ENCODE results near the gene CFI. TPM values are rescaled to one million over a fixed set of nuclear protein-coding genes. Genes with fewer than 3 reads are reported as not detected.

The CFI gene
- total and polyA plus RNA-seq, 9 of the 15 experiments (the other 6 are each of a cell fraction or from before 2014, with no cell fraction given), result 0.30 to 8.4 (median 0.95) TPM

- TF ChIP-seq, protein P1, sequence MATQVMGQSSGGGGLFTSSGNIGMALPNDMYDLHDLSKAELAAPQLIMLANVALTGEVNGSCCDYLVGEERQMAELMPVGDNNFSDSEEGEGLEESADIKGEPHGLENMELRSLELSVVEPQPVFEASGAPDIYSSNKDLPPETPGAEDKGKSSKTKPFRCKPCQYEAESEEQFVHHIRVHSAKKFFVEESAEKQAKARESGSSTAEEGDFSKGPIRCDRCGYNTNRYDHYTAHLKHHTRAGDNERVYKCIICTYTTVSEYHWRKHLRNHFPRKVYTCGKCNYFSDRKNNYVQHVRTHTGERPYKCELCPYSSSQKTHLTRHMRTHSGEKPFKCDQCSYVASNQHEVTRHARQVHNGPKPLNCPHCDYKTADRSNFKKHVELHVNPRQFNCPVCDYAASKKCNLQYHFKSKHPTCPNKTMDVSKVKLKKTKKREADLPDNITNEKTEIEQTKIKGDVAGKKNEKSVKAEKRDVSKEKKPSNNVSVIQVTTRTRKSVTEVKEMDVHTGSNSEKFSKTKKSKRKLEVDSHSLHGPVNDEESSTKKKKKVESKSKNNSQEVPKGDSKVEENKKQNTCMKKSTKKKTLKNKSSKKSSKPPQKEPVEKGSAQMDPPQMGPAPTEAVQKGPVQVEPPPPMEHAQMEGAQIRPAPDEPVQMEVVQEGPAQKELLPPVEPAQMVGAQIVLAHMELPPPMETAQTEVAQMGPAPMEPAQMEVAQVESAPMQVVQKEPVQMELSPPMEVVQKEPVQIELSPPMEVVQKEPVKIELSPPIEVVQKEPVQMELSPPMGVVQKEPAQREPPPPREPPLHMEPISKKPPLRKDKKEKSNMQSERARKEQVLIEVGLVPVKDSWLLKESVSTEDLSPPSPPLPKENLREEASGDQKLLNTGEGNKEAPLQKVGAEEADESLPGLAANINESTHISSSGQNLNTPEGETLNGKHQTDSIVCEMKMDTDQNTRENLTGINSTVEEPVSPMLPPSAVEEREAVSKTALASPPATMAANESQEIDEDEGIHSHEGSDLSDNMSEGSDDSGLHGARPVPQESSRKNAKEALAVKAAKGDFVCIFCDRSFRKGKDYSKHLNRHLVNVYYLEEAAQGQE (IDR thresholded peaks at IDR 0.05; ENCODE audit: borderline replicate concordance), result no peak
- TF ChIP-seq, protein P1 (CRISPR knock-in tag; IDR thresholded peaks at IDR 0.05; ENCODE audit: low read depth), result no peak
These were observed 44.7 kb upstream of the CFI start (continued) for GRCh38 chr4:109846395-109847098.

All from K562 (cell line).